T-helper 1 cell treated with Interleukin-12 subunit alpha and Interleukin-12 subunit beta and Interleukin-4 antibody, amounts not matched to agents 30 ng/mL and 1 ng/mL, for 36 hours (primary cell): ENCODE measurements around the gene HENMT1. TPM values are rescaled to one million over a fixed set of nuclear protein-coding genes. Genes with fewer than 3 reads are reported as not detected.
"Not testable (repeated sequence)": the region's sequence is repeated elsewhere in the genome, so short reads cannot be mapped to it uniquely, and the experiment has no call there.

ENCODE experiments used
- intact Hi-C: fragments of 100-400 bp; cut with micrococcal nuclease; formaldehyde crosslinking; loops from one replicate; pipeline ENCODE4 v1.15.1; 2024
- total RNA-seq: library from RNA; stranded (reverse); gene quantifications from 2 replicates; pipeline ENCODE4 v1.2.3, GENCODE V29; 2022

The HENMT1 gene
- 17.8 and 22.7 TPM in 2 replicates for total RNA-seq

- intact Hi-C loops, result loop anchor here (1.0 to 5.0 kb wide), 5 partner anchors 15 to 459 kb away; partner anchors contain the start of gene SLC25A24
Observed at GRCh38 chr1:108661030-108661609, at the start of gene HENMT1. TSS of gene HENMT1 (minus strand) at chr1:108661093. CDS start at chr1:108659884, 1,209 bp downstream.

- intact Hi-C loops, result loop anchor here (1.0 to 2.0 kb wide), 3 partner anchors 16 to 197 kb away; partner anchors contain the start of gene PRPF38B
Observed at GRCh38 chr1:108708691-108709660, 48.1 kb upstream of the HENMT1 start.

GRCh38 chr1:108706643-108707042, 45.8 kb upstream of the HENMT1 start:
- intact Hi-C loops, result no loop called here

- intact Hi-C loops, result loop anchor here (1.0 kb wide), 2 partner anchors 11 to 42 kb away; partner anchors contain the start of gene STXBP3
Observed at GRCh38 chr1:108704496-108704895, 43.6 kb upstream of the HENMT1 start.

- intact Hi-C loops, result loop anchor here (1.0 kb wide), 2 partner anchors 11 to 42 kb away; partner anchors contain the start of gene STXBP3
Observed at GRCh38 chr1:108703939-108704338, 43.0 kb upstream of the HENMT1 start.

GRCh38 chr1:108702109-108702508, 41.2 kb upstream of the HENMT1 start:
- intact Hi-C loops, result not testable (repeated sequence)

GRCh38 chr1:108701176-108701849, 40.4 kb upstream of the HENMT1 start:
- intact Hi-C loops, result no loop called here

GRCh38 chr1:108699375-108700332, 38.8 kb upstream of the HENMT1 start:
- intact Hi-C loops, result no loop called here

GRCh38 chr1:108695535-108695934, 34.6 kb upstream of the HENMT1 start:
- intact Hi-C loops, result no loop called here

- intact Hi-C loops, result loop anchor here (1.0 to 5.0 kb wide), 17 partner anchors 11 to 1636 kb away; partner anchors contain the start of genes CLCC1, EEIG2, GNAI3 and GPSM2
Observed at GRCh38 chr1:108692724-108693655, 32.1 kb upstream of the HENMT1 start.

- intact Hi-C loops, result loop anchor here (1.0 to 5.0 kb wide), 15 partner anchors 17 to 1635 kb away; partner anchors contain the start of genes CLCC1, EEIG2, GNAI3 and GPSM2
Observed at GRCh38 chr1:108691942-108692723, 31.2 kb upstream of the HENMT1 start, which contains the start of gene PRPF38B. TSS of gene PRPF38B (plus strand) at chr1:108692310. CDS start at chr1:108692592, 282 bp downstream.

GRCh38 chr1:108691128-108691941, 30.4 kb upstream of the HENMT1 start:
- intact Hi-C loops, result loop anchor here (1.0 to 5.0 kb wide), 5 partner anchors 30 to 1634 kb away; partner anchors contain the start of genes HENMT1, PRMT6, PSMA5 and SLC25A24

- intact Hi-C loops, result no loop called here
Observed at GRCh38 chr1:108686614-108687313, 25.9 kb upstream of the HENMT1 start.

- intact Hi-C loops, result no loop called here
Observed at GRCh38 chr1:108685529-108685928, 24.6 kb upstream of the HENMT1 start.

- intact Hi-C loops, result not testable (repeated sequence)
Observed at GRCh38 chr1:108681701-108682100, 20.8 kb upstream of the HENMT1 start.

GRCh38 chr1:108679586-108680213, 18.8 kb upstream of the HENMT1 start:
- intact Hi-C loops, result no loop called here
